Smooth muscle cell of the brain vasculature (primary cell): ENCODE results near the gene KLRC4.
"Not testable (repeated sequence)": the region's sequence is repeated elsewhere in the genome, so short reads cannot be mapped to it uniquely, and the experiment has no call there.

Experiments
- DNase-seq: peaks from one replicate; pipeline ENCODE4 v3.0.0-alpha.2; 2012; ENCODE audit warnings: low read depth, low spot score

Gene KLRC4, protein sequence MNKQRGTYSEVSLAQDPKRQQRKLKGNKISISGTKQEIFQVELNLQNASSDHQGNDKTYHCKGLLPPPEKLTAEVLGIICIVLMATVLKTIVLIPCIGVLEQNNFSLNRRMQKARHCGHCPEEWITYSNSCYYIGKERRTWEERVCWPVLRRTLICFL

GRCh38 chr12:10409392-10409791 is at the start of gene KLRC4:
Gene KLRC4, minus strand, starts transcription at chr12:10409757. Its CDS starts 182 bp downstream, at chr12:10409575.
- DNase-seq: peak; percentile 61

DNA sequence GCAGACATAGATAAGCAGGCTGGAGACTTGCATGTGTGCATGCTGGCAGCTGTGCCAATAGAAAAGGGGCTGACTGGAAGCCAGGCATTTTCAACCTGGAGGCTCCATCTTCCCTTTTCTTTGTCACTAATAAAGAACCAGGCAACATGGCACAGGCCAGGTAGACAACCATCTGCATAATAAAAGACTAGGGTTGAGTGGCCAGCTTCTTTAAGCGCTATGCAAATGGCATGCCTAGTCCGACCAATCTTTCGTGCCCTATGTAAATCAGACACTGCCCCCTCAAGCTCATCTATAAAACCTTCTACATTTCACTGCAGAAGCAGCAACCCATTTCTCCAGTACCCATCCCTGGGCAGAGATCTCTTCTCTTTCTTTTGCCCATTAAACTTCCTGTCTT is 48.2 kb upstream of the KLRC4 start:
- DNase-seq: no peak

GRCh38 chr12:10456856-10457255 is 47.3 kb upstream of the KLRC4 start:
- DNase-seq: no peak

- DNase-seq: no peak
Observed at GRCh38 chr12:10455766-10456165, 46.2 kb upstream of the KLRC4 start.

DNA sequence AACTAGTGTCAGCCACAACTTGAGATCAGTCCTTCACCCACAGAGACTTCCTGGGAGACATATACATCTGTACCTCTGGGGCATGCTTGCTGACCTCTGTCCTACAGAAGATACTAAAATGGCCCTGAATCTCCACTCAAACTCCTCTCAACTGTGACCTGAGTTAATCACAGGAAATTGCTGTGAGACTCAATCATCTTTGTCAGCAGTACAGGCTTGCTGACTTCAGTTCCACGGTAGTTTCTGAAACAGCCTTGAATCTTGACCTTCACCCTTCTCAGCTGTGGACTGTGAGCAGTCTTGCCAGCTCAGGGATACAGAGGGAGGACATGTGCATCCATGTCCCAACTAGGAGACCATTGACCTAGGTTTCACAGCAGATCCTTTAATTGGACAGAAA is 45.0 kb upstream of the KLRC4 start:
- no peak for DNase-seq

GRCh38 chr12:10453156-10453555 is 43.6 kb upstream of the KLRC4 start, which contains the start of gene KLRC1:
Gene KLRC1, minus strand, starts transcription at chr12:10453377. Its CDS starts 2,221 bp downstream, at chr12:10451156.
- no peak for DNase-seq

DNA sequence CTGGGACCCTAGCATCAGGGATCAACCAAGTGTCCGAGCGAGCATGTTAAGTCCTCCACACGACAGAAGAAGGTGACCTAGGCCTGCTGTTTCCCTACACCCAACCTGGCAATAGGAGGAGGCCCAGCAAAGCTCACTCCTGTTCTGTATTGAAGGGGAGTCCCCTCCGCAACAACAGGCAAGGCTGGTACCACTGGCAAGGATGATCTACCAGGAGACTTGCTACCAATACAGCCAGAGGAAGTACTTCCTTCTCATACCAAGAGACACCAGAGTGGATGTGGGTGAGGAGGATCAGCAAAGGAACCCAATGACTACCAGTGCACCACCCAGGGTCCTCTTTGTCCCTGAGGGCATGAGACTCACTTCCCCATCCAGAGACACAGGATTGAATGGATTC is 38.7 kb upstream of the KLRC4 start:
- DNase-seq: no peak

DNA sequence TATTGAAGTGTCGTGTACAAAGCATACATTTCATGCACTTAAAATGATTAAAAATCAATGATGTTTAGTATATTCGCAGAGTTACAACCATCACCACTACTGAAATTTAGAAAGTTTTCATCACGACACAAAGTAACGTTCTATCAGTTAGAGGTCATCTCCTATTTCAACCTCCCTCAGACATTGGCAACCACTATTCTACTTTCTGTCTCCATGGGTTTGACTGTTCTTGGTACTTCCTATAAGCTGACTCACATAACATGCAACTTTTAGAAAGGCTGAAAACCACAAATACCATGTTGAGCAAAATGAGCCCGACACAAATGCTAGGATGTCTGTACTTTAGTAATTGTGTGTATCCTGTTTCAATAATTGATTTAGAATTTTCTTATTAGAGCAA is 36.5 kb upstream of the KLRC4 start:
- not testable (repeated sequence) for DNase-seq

DNA sequence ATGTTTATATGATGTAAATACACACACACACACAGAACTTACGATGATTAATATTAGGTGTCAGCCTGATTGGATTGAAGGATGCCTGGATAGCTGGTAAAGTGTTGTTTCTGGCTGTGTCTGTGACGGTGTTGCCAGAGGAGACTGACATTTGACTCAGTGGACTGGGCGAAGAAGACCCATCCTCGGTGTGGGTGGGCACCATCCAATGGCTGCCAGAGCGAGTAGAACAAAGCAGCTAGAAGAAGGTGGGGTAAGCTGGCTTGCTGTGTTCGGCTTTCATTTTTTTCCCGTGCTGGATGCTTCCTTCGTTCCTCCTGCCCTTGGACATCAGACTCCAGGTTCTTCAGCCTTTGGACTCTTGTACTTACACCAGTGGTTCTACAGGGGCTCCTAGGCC is 31.6 kb upstream of the KLRC4 start:
- DNase-seq: not testable (repeated sequence)

GRCh38 chr12:10439608-10440274 is 30.2 kb upstream of the KLRC4 start:
- not testable (repeated sequence) for DNase-seq

DNA sequence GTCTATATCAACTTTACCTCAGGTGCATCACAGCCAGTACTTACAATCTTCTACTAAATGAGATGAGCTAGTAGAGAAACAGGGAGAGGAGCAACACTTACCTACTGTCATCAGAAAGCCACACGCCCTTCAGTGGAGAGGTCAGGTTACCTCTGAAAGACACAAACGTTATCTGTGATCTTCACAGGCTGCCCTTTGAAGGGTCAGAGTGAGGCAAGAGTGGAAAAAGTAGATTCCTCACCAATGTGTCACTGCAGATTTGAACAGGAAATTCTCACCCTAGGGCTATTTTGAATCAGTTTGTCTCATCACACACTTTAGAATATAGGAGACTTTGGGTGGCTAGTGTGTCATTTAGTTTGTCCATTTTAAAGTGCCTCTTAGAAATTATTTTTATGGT is 28.0 kb upstream of the KLRC4 start:
- not testable (repeated sequence) for DNase-seq

DNA sequence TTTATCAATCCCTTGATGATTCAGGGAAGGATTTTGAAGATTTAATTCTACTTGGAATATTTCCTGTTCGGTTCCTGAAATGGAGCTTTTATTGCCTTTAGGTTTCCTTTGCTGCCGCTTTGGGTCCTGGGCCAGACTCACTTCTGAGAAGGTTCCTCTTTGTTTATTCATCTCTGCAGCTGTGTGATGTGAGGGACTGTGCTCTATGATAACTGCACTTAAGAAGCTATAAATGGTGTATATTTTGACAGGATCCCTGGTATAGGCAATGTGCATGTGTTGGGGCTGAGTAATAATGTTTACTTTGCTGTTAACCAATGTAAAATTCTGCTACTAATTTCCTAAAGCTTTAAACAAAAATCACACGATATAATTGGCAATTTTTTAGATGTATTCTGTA is 26.3 kb upstream of the KLRC4 start, which contains the start of gene KLRC2:
KLRC2 (minus strand) TSS at position 195 of the 400 bp plus-strand sequence; CDS start at position 171, 24 bp downstream.
- DNase-seq: peak; percentile 55

DNA sequence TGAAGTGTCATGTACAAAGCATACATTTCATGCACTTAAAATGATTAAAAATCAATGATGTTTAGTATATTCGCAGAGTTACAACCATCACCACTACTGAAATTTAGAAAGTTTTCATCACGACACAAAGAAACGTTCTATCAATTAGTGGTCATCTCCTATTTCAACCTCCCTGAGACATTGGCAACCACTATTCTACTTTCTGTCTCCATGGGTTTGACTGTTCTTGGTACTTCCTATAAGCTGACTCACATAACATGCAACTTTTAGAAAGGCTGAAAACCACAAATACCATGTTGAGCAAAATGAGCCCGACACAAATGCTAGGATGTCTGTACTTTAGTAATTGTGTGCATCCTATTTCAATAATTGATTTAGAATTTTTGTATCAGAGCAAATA is 21.1 kb upstream of the KLRC4 start:
- DNase-seq: not testable (repeated sequence)

DNA sequence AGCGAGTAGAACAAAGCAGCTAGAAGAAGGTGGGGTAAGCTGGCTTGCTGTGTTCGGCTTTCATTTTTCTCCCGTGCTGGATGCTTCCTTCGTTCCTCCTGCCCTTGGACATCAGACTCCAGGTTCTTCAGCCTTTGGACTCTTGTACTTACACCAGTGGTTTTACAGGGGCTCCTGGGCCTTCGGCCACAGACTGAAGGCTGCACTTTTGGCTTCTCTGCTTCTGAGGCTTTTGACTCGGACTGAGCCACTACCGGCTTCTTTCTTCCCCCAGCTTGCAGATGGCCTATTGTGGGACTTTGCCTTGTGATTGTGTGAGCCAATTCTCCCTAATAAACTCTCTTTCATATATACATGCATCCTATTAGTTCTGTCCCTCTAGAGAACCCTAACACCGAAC is 16.4 kb upstream of the KLRC4 start:
- DNase-seq: not testable (repeated sequence)

DNA sequence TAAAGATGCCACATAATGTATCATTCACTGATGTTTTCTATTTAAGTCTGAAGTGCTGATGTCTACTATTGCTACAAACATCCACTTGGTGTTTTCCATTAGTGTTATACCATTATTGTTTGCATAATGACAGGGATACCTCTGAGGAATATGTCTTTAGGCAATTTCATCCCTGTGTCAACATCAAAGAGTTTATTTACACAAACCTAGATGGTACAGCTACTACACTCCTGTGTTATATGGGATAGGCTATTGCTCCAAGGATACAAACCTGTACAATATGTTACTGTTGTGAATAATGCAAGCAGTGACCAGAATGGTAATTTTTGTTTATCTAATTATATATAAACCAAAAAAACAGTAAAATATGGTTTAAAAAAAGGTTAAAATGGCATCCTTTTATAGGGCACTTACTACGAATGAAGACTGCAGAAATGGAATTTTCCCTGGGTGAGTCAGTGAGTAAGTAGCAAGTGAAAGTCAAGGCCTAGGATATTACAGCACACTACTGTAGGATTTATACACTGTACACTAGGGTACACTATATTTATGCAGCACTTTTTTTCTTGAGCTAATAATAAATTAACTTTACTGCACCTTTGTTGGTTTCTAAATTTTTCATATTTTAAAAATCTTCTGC is 14.8 kb upstream of the KLRC4 start:
- DNase-seq: not testable (repeated sequence)

DNA sequence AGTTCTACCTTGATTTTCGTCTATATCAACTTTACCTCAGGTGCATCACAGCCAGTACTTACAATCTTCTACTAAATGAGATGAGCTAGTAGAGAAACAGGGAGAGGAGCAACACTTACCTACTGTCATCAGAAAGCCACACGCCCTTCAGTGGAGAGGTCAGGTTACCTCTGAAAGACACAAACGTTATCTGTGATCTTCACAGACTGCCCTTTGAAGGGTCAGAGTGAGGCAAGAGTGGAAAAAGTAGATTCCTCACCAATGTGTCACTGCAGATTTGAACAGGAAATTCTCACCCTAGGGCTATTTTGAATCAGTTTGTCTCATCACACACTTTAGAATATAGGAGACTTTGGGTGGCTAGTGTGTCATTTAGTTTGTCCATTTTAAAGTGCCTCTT is 12.6 kb upstream of the KLRC4 start:
- DNase-seq: not testable (repeated sequence)

DNA sequence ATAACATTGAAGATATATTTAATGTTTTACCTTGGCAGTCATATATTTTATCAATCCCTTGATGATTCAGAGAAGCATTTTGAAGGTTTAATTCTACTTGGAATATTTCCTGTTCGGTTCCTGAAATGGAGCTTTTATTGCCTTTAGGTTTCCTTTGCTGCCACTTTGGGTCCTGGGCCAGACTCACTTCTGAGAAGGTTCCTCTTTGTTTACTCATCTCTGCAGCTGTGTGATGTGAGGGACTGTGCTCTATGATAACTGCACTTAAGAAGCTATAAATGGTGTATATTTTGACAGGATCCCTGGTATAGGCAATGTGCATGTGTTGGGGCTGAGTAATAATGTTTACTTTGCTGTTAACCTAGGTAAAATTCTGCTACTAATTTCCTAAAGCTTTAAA is 10.8 kb upstream of the KLRC4 start, which contains the start of gene KLRC3:
KLRC3 (minus strand) TSS at position 262 of the 400 bp plus-strand sequence; CDS start at position 217, 45 bp downstream.
- not testable (repeated sequence) for DNase-seq

- DNase-seq: no peak
Observed at GRCh38 chr12:10408842-10409241, 715 bp downstream of the KLRC4 start.

GRCh38 chr12:10406725-10407124 is 2.8 kb downstream of the KLRC4 start:
- DNase-seq: no peak

DNA sequence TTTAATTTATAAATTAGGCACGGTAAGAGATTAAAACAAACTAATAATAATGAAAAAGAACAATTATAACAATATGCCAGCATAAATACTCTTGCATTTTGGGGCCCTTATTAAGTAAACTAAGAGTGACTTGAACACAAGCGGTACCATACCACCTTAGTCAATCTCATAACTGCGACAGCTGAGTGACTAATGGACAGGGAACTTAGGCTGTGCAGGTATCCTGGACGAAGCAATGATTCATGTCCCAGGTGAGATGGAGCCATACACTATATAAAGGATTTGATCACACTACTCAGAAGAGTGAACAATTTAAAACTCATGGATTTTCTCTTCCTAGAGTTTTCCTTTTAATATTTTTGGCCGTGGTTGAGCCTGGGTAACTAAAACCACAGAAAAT is 4.3 kb downstream of the KLRC4 start:
- no peak for DNase-seq

DNA sequence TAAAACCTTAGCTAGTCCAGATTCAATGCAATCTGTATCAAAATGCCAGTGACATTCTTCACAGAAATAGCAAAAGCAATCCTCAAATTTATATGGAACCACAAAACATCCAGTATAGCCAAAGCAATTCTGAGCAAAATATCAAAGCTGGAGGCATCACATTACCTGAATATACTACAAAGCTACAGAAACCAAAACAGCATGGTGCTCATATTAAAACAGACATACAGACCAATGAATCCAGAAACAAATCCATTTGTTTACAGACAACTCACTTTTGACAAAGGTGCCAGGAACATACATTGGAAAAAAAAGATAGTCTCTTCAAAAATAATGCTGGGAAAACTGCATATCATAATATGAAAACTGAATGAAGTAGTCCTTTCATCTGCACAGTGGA is 4.8 kb downstream of the KLRC4 start:
- no peak for DNase-seq

- no peak for DNase-seq
Observed at GRCh38 chr12:10400829-10401228, 8.7 kb downstream of the KLRC4 start.

GRCh38 chr12:10398168-10398567 is 11.4 kb downstream of the KLRC4 start:
- no peak for DNase-seq
